Prostate gland (tissue), 2 donors: ENCODE results near the gene TREML1.

Experiments used
- CTCF ChIP-seq, 4 experiments: fragments of 200-600 bp in 2 of 4; fragments of 450-650 bp in 2 of 4; sonication (generic) in 2 of 4; IDR thresholded peaks; 1 replicate in 3 of 4; 2 replicates in 1 of 4; pipeline ENCODE4 v1.5.1; 2016 to 2019; ENCODE audit warnings: antibody characterized with exemption in 4 of 4, mild to moderate bottlenecking in 2 of 4, moderate library complexity in 2 of 4
- POLR2A ChIP-seq: fragments of 450-650 bp; IDR thresholded peaks from one replicate; pipeline ENCODE4 v1.6.1; 2016; ENCODE audit warnings: antibody characterized with exemption, mild to moderate bottlenecking
- POLR2AphosphoS5 ChIP-seq: sonication (generic); formaldehyde crosslinking; IDR thresholded peaks from one replicate; pipeline ENCODE4 v1.6.1; 2017; ENCODE audit warnings: antibody characterized with exemption

DNA sequence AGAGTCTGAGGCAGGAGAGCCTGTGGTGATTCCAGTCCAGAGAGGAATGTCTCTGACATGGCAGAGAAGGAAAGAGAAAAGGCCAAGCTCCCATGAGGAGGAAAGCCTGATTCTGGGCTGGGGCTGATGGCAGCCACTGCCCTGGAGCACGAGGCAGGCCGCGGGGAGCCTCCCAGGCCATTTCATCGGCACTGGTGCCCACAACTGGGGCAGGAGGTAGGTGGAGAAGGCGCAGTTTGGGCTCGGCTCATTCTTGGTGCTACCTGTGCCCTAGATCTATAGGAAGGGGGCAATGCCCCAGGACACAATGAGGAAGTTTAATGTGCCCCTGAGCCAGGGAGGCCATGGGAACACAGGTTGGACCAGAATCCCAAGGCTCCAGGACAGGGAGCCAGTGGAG is 2.6 kb upstream of the TREML1 start:
- TF ChIP-seq POLR2AphosphoS5, result no peak
- no peak for TF ChIP-seq POLR2A
- TF ChIP-seq CTCF (IDR thresholded peaks at IDR 0.05), result no peak
